Islet of Langerhans (tissue), 1 donor: ENCODE measurements around the gene NKG7.

Experiments used
- FAIRE-seq: peaks from one replicate; lab custom pipeline; 2011; peaks lifted over from hg19 to GRCh38; lab: Jason Lieb, UNC

NKG7 gene

GRCh38 chr19:51361239-51361638 lies 11.2 kb downstream of the NKG7 start:
- FAIRE-seq, result no peak

- no peak for FAIRE-seq
Observed at GRCh38 chr19:51359294-51359693, 13.2 kb downstream of the NKG7 start.

- no peak for FAIRE-seq
Observed at GRCh38 chr19:51357952-51358351, 14.5 kb downstream of the NKG7 start.

- FAIRE-seq, result no peak
Observed at GRCh38 chr19:51356159-51356801, 16.2 kb downstream of the NKG7 start.

- FAIRE-seq, result no peak
Observed at GRCh38 chr19:51354742-51355148, 17.7 kb downstream of the NKG7 start.

GRCh38 chr19:51354103-51354741 lies 18.2 kb downstream of the NKG7 start:
- no peak for FAIRE-seq

- FAIRE-seq, result no peak
Observed at GRCh38 chr19:51352783-51353360, 19.6 kb downstream of the NKG7 start.

- FAIRE-seq, result no peak
Observed at GRCh38 chr19:51351266-51351990, 21.0 kb downstream of the NKG7 start.

- no peak for FAIRE-seq
Observed at GRCh38 chr19:51347209-51347928, 25.1 kb downstream of the NKG7 start.

GRCh38 chr19:51346742-51347141 lies 25.7 kb downstream of the NKG7 start:
- FAIRE-seq, result no peak

GRCh38 chr19:51345076-51345620 lies 27.3 kb downstream of the NKG7 start:
- no peak for FAIRE-seq

GRCh38 chr19:51342631-51343569 lies 29.6 kb downstream of the NKG7 start:
- no peak for FAIRE-seq

- no peak for FAIRE-seq
Observed at GRCh38 chr19:51341976-51342580, 30.4 kb downstream of the NKG7 start, which contains the start of gene VSIG10L. VSIG10L (minus strand) TSS chr19:51342139; CDS start chr19:51342124, 15 bp downstream.

- no peak for FAIRE-seq
Observed at GRCh38 chr19:51341066-51341465, 31.4 kb downstream of the NKG7 start.

GRCh38 chr19:51339687-51340656 lies 32.5 kb downstream of the NKG7 start:
- FAIRE-seq, result no peak

GRCh38 chr19:51339313-51339686 lies 33.2 kb downstream of the NKG7 start:
- FAIRE-seq, result no peak

GRCh38 chr19:51338563-51339312 lies 33.7 kb downstream of the NKG7 start:
- no peak for FAIRE-seq

GRCh38 chr19:51337861-51338562 lies 34.4 kb downstream of the NKG7 start:
- no peak for FAIRE-seq
